ENCODE data around the gene LRRN4.

DNA sequence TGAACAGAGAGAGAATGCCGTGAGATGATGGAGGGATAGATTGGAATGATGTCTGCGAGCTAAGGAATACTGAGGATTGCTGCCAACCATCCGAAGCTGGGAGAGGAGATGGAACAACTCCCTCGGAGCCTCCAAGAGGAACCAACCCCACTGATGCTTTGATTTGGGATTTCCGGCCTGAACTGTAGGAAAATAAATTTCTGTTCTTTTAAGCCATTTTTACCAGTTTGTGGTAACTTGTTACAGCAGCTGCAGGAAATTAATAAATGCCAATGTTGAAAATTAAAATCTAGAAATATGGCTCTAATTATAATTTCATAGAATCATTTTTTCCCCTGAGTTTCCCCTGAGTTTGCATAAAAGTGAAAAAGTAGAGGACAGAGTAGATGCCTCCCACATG, 14.1 kb downstream of the LRRN4 start:
- TF ChIP-seq POLR2AphosphoS5 (IDR thresholded peaks at IDR 0.05) (no peak), TAF1 (IDR thresholded peaks at IDR 0.05; ENCODE audit: low read depth) (no peak), CTCF (IDR thresholded peaks at IDR 0.05; ENCODE audit: poor library complexity, severe bottlenecking) (no peak), RAD21 (conservative IDR thresholded peaks at IDR 0.05) (no peak), EZH2 (IDR thresholded peaks at IDR 0.05; ENCODE audit: borderline replicate concordance, insufficient read depth, low read length, poor library complexity, severe bottlenecking) (no peak)

Measured in neural cell (in vitro differentiated cells).